AG09319 (cell line): Measurements from ENCODE around the gene CDH20.

Experiments
- DNase-seq: peaks from one replicate; pipeline ENCODE4 v3.0.0-alpha.2; 2010; ENCODE audit warnings: low read depth; ENCODE audit errors: extremely low read depth
- TF ChIP-seq, protein P1 (sequence below): IDR thresholded peaks from 2 replicates; pipeline ENCODE4 v1.5.1; 2011; ENCODE audit warnings: low read depth, mild to moderate bottlenecking, inconsistent platforms, low read length, moderate library complexity

The CDH20 gene

GRCh38 chr18:61333746-61334490 is 688 bp downstream of the CDH20 start:
- TF ChIP-seq, protein P1, sequence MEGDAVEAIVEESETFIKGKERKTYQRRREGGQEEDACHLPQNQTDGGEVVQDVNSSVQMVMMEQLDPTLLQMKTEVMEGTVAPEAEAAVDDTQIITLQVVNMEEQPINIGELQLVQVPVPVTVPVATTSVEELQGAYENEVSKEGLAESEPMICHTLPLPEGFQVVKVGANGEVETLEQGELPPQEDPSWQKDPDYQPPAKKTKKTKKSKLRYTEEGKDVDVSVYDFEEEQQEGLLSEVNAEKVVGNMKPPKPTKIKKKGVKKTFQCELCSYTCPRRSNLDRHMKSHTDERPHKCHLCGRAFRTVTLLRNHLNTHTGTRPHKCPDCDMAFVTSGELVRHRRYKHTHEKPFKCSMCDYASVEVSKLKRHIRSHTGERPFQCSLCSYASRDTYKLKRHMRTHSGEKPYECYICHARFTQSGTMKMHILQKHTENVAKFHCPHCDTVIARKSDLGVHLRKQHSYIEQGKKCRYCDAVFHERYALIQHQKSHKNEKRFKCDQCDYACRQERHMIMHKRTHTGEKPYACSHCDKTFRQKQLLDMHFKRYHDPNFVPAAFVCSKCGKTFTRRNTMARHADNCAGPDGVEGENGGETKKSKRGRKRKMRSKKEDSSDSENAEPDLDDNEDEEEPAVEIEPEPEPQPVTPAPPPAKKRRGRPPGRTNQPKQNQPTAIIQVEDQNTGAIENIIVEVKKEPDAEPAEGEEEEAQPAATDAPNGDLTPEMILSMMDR = no peak
- DNase-seq = no peak

DNA sequence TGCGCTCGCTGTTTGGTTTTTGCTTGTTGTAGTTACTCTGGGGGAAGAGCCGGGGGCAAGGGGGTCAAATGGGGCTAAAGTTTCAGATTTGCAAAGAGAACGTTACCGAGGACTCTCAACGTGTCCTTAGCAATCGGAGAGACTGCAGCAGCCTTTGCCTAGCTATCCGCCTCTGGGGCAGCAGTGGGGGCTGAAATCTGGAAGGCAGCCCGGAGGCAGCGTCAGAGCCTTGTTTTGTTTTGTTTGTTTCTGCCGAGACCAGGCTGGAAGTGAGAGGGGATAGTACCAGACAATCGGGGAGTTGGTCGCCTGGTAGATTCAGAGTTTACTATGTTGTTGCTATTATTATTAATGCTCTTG is 1.2 kb downstream of the CDH20 start:
- TF ChIP-seq, protein P1 = no peak

GRCh38 chr18:61334951-61335683 is 1.9 kb downstream of the CDH20 start:
- TF ChIP-seq, protein P1 = no peak
- DNase-seq = no peak

More for the DNA sequence above, 1.2 kb downstream of the CDH20 start:
- DNase-seq = no peak

GRCh38 chr18:61335684-61336555 is 2.7 kb downstream of the CDH20 start:
- DNase-seq = no peak

GRCh38 chr18:61336766-61337165 is 3.5 kb downstream of the CDH20 start:
- TF ChIP-seq, protein P1 = no peak
- no peak for DNase-seq

More at GRCh38 chr18:61335684-61336555, 2.7 kb downstream of the CDH20 start:
- TF ChIP-seq, protein P1 = no peak

- DNase-seq = no peak
- TF ChIP-seq, protein P1 = no peak
These were observed 4.3 kb downstream of the CDH20 start for GRCh38 chr18:61337527-61337926.

GRCh38 chr18:61340148-61340547 is 6.9 kb downstream of the CDH20 start:
- TF ChIP-seq, protein P1 = no peak
- no peak for DNase-seq
